Endothelial cell of umbilical vein (primary cell): ENCODE results near the gene TIMM17B. TPM values are rescaled to one million over a fixed set of nuclear protein-coding genes. Genes with fewer than 3 reads are reported as not detected.

ENCODE experiments used
- BruUV-seq: library from RNA; stranded (reverse); fragments of 400-500 nt; replicated peaks from 2 replicates; lab custom pipeline; 2021; lab: Mats Ljungman, UMichigan
- CTCF ChIA-PET: fragments of 300-600, 350-600 bp; sonication (Branson Sonifier 250); formaldehyde crosslinking; loops from one replicate; lab custom pipeline; 2021; ENCODE audit warnings: antibody characterized with exemption, inconsistent platforms; lab: Charles Lee
- POLR2A ChIA-PET: fragments of 300-600, 350-600 bp; sonication (Branson Sonifier 250); formaldehyde crosslinking; loops from one replicate; lab custom pipeline; 2021; ENCODE audit warnings: antibody characterized with exemption, inconsistent platforms; lab: Charles Lee
- DNase-seq: peaks from one replicate; pipeline ENCODE4 v3.0.0-alpha.2; 2011; ENCODE audit warnings: low read depth, low spot score
- FAIRE-seq: peaks from 2 replicates; lab custom pipeline; 2011; peaks lifted over from hg19 to GRCh38; lab: Jason Lieb, UNC
- H2AFZ ChIP-seq: 2 replicates; pipeline ENCODE4 v1.6.0; 2012; ENCODE audit warnings: low read depth, low read length, control low read depth, inconsistent platforms
- H3K27ac ChIP-seq: 2 replicates; pipeline ENCODE4 v1.5.1; 2011; ENCODE audit warnings: low read depth, mild to moderate bottlenecking, control low read depth, low read length, moderate library complexity; ENCODE audit not compliant: insufficient read depth
- H3K27me3 ChIP-seq, 2 experiments: 2 replicates each; pipeline versions ENCODE4 v1.6.0 to v1.6.1; 2011; ENCODE audit warnings: low read length in 2 of 2, mixed read lengths in 1 of 2; ENCODE audit not compliant: control insufficient read depth in 2 of 2, insufficient read depth in 2 of 2
- H3K36me3 ChIP-seq, 2 experiments: 2 replicates in 1 of 2; 3 replicates in 1 of 2; pipeline ENCODE4 v1.5.1; 2011; ENCODE audit warnings: low read length in 2 of 2, mild to moderate bottlenecking in 1 of 2, moderate library complexity in 1 of 2; ENCODE audit not compliant: control insufficient read depth in 2 of 2, insufficient read depth in 2 of 2; ENCODE audit errors: extremely low read depth in 1 of 2
- H3K4me1 ChIP-seq: 3 replicates; pipeline ENCODE4 v1.5.1; 2011; ENCODE audit warnings: mild to moderate bottlenecking, low read length; ENCODE audit not compliant: control insufficient read depth, insufficient read depth; ENCODE audit errors: extremely low read depth
- H3K4me2 ChIP-seq: 2 replicates; pipeline ENCODE4 v1.6.1; 2011; ENCODE audit warnings: low read length, control low read depth, mixed read lengths; ENCODE audit not compliant: insufficient read depth
- H3K4me3 ChIP-seq, 3 experiments: fragments of 200-600 bp in 1 of 3; sonication (generic), shearing (Covaris generic) in 1 of 3; replicated peaks in 1 of 3; 2 replicates each; pipeline ENCODE4 v1.5.1; 2011 to 2016; ENCODE audit warnings: control low read depth in 3 of 3, low read length in 3 of 3, mild to moderate bottlenecking in 2 of 3, inconsistent platforms in 1 of 3, low read depth in 1 of 3, moderate library complexity in 1 of 3; ENCODE audit not compliant: insufficient read depth in 1 of 3
- H3K79me2 ChIP-seq: 2 replicates; pipeline ENCODE4 v1.6.0; 2012; ENCODE audit warnings: low read length, inconsistent platforms; ENCODE audit not compliant: control insufficient read depth, insufficient read depth
- H3K9ac ChIP-seq: replicated peaks from 2 replicates; pipeline ENCODE3; 2011; ENCODE audit warnings: low read length, control low read depth; ENCODE audit not compliant: insufficient read depth; ENCODE audit errors: extremely low read depth
- H3K9me1 ChIP-seq: replicated peaks from 3 replicates; pipeline ENCODE4 v1.6.0; 2011; ENCODE audit warnings: mild to moderate bottlenecking, low read length; ENCODE audit not compliant: control insufficient read depth, insufficient read depth; ENCODE audit errors: extremely low read depth
- H3K9me3 ChIP-seq: replicated peaks from 2 replicates; pipeline ENCODE4 v1.5.1; 2012; ENCODE audit warnings: low read length, inconsistent platforms; ENCODE audit not compliant: control insufficient read depth, insufficient read depth
- H4K20me1 ChIP-seq: replicated peaks from 2 replicates; pipeline ENCODE3; 2011; ENCODE audit warnings: mild to moderate bottlenecking, low read length; ENCODE audit not compliant: control insufficient read depth, insufficient read depth; ENCODE audit errors: extremely low read depth
- EZH2 ChIP-seq: IDR thresholded peaks from 2 replicates; pipeline ENCODE4 v1.6.1; 2012; ENCODE audit warnings: borderline replicate concordance, low read depth, mild to moderate bottlenecking, moderate library complexity, low read length, inconsistent platforms; ENCODE audit not compliant: severe bottlenecking
- FOS ChIP-seq: IDR thresholded peaks from 2 replicates; pipeline ENCODE4 v1.6.1; 2011; ENCODE audit warnings: mild to moderate bottlenecking, low read length, moderate library complexity, borderline replicate concordance; ENCODE audit not compliant: insufficient read depth
- GATA2 ChIP-seq: IDR thresholded peaks from 2 replicates; pipeline ENCODE4 v1.7.0; 2011; ENCODE audit warnings: low read depth, mild to moderate bottlenecking, moderate library complexity, mixed read lengths, low read length; ENCODE audit not compliant: insufficient read length, insufficient read depth
- JUN ChIP-seq: IDR thresholded peaks from 2 replicates; pipeline ENCODE4 v1.6.1; 2011; ENCODE audit warnings: borderline replicate concordance, low read depth; ENCODE audit not compliant: insufficient read length, insufficient read depth
- MYC ChIP-seq: IDR thresholded peaks from one replicate; pipeline ENCODE4 v1.6.1; 2011; ENCODE audit warnings: mild to moderate bottlenecking, low read depth, low read length
- POLR2A ChIP-seq: IDR thresholded peaks from 2 replicates; pipeline ENCODE4 v1.6.1; 2012; ENCODE audit warnings: low read depth, mild to moderate bottlenecking, control low read depth, low read length
- POLR2AphosphoS5 ChIP-seq: IDR thresholded peaks from 2 replicates; pipeline ENCODE4 v1.6.1; 2012; ENCODE audit warnings: low read depth, mild to moderate bottlenecking, control low read depth, low read length, moderate library complexity; ENCODE audit not compliant: insufficient read depth
- dilution Hi-C: fragments of 300-500 bp; cut with MboI; formaldehyde crosslinking; loops from one replicate; pipeline ENCODE4 v1.15.0; 2019; ENCODE audit warnings: low sequenced_read_pairs; ENCODE audit not compliant: extremely low pct_ligation_motif_present
- intact Hi-C: fragments of 100-400 bp; cut with micrococcal nuclease; formaldehyde crosslinking; loops from one replicate; pipeline ENCODE4 v1.10.0; 2022
- polyA plus RNA-seq, 4 experiments: library from polyadenylated mRNA; depleted of rRNA in 3 of 4; stranded (reverse) in 3 of 4; unstranded in 1 of 4; fragments of >200 nt; gene quantifications; 2 replicates each; pipeline versions ENCODE4 v1.2.1 to v1.2.3, GENCODE V29; 2011 to 2012; ENCODE audit warnings: missing spikeins in 1 of 4
- total RNA-seq: library from RNA; stranded (reverse); gene quantifications from 2 replicates; pipeline ENCODE4 v1.2.3, GENCODE V29; 2021
- TF ChIP-seq, protein P1 (sequence below): IDR thresholded peaks from 2 replicates; pipeline ENCODE4 v1.6.1; 2011; ENCODE audit not compliant: insufficient read depth, insufficient read length
- TF ChIP-seq, protein P2 (sequence below), 2 donors: IDR thresholded peaks; 1 replicate in 1 of 2; 2 replicates in 1 of 2; pipeline ENCODE4 v1.5.1; 2011; ENCODE audit warnings: low read length in 2 of 2, mild to moderate bottlenecking in 2 of 2, moderate library complexity in 2 of 2, control low read depth in 1 of 2, inconsistent platforms in 1 of 2, low read depth in 1 of 2; ENCODE audit not compliant: insufficient read depth in 1 of 2; ENCODE audit errors: extremely low read depth in 1 of 2

Gene TIMM17B
- total and polyA plus RNA-seq, 2 donors (not counting 3 experiments of a cell fraction or from before 2014, with no cell fraction given): 36.0 to 73.1 TPM

DNA sequence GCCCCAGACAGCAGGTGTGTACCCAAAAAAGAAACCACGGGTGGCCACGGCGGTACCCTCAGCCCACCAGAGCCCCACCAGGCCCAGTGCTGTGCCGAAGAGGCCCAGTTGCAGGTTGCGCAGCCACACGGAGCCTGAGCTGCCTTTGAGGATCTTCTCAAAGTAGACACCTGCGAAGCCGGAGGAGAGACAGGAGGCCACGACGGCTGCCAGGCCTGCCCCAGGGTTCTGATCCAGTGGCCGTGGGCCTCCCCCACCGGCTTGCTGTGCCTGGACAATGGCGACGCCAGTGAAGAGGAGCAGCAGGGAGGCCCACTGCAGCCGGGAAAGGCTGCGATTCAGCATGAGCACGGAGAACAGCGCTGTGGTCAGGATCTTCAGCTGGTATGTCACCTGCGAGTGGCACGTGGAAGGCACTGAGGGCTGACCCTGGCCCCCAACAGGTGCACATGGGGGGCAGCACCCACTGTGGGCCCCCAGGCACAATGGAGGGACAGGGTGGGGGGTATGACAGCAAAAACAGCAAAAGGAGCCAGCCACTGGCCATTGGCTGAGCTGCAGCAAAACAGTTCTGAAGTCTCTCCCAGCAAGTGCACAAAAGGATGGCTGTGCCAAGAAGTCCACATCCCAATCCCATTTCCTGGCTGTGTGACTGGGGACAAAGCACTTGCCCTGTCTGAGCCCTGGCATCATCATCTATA lies 7.7 kb upstream of the TIMM17B start:
- Histone ChIP-seq H3K9me1 (no peaks in the 10 kb centered on the region), H3K36me3 (peaks cover 0 to 10% of the 10 kb centered on the region in 2 experiments), H3K79me2 (peaks cover 7% of the 10 kb centered on the region), H2AFZ (no peak overlapping the region), H3K9ac (no peak overlapping the region), H3K27me3 (no peaks in the 10 kb centered on the region), H3K9me3 (no peaks in the 10 kb centered on the region), H4K20me1 (no peaks in the 10 kb centered on the region), H3K4me3 (no peak overlapping the region), H3K4me1 (peaks cover 1% of the 10 kb centered on the region), H3K4me2 (no peak overlapping the region), H3K27ac (no peak overlapping the region)
- DNase-seq (no peak), FAIRE-seq (no peak)
- no TSS peak for BruUV-seq
- ChIA-PET CTCF (no interaction called here), POLR2A (no interaction called here)
- no peak for TF ChIP-seq POLR2A
- TF ChIP-seq EZH2: no peak
- TF ChIP-seq, protein P1, sequence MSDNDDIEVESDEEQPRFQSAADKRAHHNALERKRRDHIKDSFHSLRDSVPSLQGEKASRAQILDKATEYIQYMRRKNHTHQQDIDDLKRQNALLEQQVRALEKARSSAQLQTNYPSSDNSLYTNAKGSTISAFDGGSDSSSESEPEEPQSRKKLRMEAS: no peak
- no peak for TF ChIP-seq JUN
- TF ChIP-seq FOS: no peak
- TF ChIP-seq, protein P2, sequence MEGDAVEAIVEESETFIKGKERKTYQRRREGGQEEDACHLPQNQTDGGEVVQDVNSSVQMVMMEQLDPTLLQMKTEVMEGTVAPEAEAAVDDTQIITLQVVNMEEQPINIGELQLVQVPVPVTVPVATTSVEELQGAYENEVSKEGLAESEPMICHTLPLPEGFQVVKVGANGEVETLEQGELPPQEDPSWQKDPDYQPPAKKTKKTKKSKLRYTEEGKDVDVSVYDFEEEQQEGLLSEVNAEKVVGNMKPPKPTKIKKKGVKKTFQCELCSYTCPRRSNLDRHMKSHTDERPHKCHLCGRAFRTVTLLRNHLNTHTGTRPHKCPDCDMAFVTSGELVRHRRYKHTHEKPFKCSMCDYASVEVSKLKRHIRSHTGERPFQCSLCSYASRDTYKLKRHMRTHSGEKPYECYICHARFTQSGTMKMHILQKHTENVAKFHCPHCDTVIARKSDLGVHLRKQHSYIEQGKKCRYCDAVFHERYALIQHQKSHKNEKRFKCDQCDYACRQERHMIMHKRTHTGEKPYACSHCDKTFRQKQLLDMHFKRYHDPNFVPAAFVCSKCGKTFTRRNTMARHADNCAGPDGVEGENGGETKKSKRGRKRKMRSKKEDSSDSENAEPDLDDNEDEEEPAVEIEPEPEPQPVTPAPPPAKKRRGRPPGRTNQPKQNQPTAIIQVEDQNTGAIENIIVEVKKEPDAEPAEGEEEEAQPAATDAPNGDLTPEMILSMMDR (IDR thresholded peaks at IDR 0.05; ENCODE audit: extremely low read depth in 1 of 2, insufficient read depth in 1 of 2, low read depth in 1 of 2, low read length in 2 of 2): no peak
- no peak for TF ChIP-seq GATA2
- no peak for TF ChIP-seq POLR2AphosphoS5
- TF ChIP-seq MYC: no peak
- intact Hi-C loops: no loop called here
- dilution Hi-C loops: no loop called here
